NCI-H1417 (cell line): ENCODE measurements around the gene RNF150.
A peak's percentile ranks its signal among the peaks of the same experiment; 100 is the strongest.

Source experiments
- DNase-seq, 3 experiments: peaks; one replicate each; lab custom pipeline; 2025; lab: John Stamatoyannopoulos, UW

Gene RNF150

GRCh38 chr4:140924761-140925392 lies 208.4 kb downstream of the RNF150 start:
- peak in 2 of 3 experiments; percentile 1 to 34 for DNase-seq

- DNase-seq, result no peak
Measured at GRCh38 chr4:140906993-140907962, 226.0 kb downstream of the RNF150 start.

- DNase-seq, result no peak
Measured at GRCh38 chr4:140904904-140905303, 228.4 kb downstream of the RNF150 start.

GRCh38 chr4:140903522-140904475 lies 229.5 kb downstream of the RNF150 start:
- DNase-seq, result no peak

GRCh38 chr4:140901736-140902336 lies 231.4 kb downstream of the RNF150 start:
- peak in 1 of 3 experiments; percentile 5 for DNase-seq

- DNase-seq, result no peak
Measured at GRCh38 chr4:140893939-140894338, 239.3 kb downstream of the RNF150 start.

- no peak for DNase-seq
Measured at GRCh38 chr4:140888054-140888453, 245.2 kb downstream of the RNF150 start.

GRCh38 chr4:140887467-140887866 lies 245.8 kb downstream of the RNF150 start:
- no peak for DNase-seq

GRCh38 chr4:140884431-140885058 lies 248.7 kb downstream of the RNF150 start:
- peak; percentile 38 to 78 (median 56) for DNase-seq

- DNase-seq, result no peak
Measured at GRCh38 chr4:140877781-140878180, 255.5 kb downstream of the RNF150 start.

GRCh38 chr4:140876615-140877364 lies 256.5 kb downstream of the RNF150 start:
- DNase-seq, result no peak

GRCh38 chr4:140875746-140876452 lies 257.4 kb downstream of the RNF150 start:
- peak; percentile 6 to 83 (median 59) for DNase-seq

GRCh38 chr4:140874056-140874455 lies 259.2 kb downstream of the RNF150 start:
- DNase-seq, result no peak

GRCh38 chr4:140871368-140871767 lies 261.9 kb downstream of the RNF150 start:
- DNase-seq, result no peak

- peak; percentile 31 to 80 (median 35) for DNase-seq
Measured at GRCh38 chr4:140870427-140870826, 262.8 kb downstream of the RNF150 start.

- DNase-seq, result no peak
Measured at GRCh38 chr4:140869446-140869845, 263.8 kb downstream of the RNF150 start.

- no peak for DNase-seq
Measured at GRCh38 chr4:140867356-140867755, 265.9 kb downstream of the RNF150 start.

- peak in 1 of 3 experiments; percentile 17 for DNase-seq
Measured at GRCh38 chr4:140866492-140867005, 266.7 kb downstream of the RNF150 start.
